Measurements from ENCODE around the gene NCOA3.

Gene NCOA3

DNA sequence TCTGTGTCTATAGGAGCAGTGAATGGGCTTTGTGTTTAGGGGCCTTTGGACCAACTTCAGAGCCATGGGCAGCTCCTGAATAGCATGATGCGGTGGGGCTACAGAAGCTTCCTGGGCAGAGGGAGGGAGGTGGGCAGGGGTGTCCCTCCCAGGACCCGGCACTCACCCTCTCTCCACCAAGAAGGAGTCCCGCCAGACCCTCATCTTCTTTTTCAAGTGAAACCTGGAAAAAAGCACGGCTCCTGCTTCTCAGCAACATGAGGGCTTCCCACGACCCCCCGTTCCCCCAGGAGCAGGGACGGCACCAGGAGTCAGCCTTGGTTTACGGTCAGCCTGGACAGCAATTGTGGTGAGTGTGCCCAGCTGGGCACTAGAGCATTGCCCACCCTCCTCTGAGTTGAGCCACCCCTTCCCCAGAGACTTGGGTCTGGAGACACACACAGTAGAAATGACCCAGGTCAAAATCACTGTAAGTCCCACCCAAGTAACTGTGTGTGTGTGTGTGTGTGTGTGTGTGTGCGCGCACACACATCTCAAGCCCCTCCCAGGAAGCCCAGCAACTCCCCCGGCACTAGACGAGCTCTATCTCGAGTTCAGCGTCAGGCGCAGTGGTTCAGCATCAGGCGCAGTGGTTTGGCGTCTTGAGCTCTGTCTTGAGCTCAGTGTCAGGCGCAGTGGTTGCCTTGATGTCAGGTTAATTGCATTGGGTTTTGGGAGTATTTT lies 175.4 kb downstream of the NCOA3 start:
- TF ChIP-seq, protein P1, sequence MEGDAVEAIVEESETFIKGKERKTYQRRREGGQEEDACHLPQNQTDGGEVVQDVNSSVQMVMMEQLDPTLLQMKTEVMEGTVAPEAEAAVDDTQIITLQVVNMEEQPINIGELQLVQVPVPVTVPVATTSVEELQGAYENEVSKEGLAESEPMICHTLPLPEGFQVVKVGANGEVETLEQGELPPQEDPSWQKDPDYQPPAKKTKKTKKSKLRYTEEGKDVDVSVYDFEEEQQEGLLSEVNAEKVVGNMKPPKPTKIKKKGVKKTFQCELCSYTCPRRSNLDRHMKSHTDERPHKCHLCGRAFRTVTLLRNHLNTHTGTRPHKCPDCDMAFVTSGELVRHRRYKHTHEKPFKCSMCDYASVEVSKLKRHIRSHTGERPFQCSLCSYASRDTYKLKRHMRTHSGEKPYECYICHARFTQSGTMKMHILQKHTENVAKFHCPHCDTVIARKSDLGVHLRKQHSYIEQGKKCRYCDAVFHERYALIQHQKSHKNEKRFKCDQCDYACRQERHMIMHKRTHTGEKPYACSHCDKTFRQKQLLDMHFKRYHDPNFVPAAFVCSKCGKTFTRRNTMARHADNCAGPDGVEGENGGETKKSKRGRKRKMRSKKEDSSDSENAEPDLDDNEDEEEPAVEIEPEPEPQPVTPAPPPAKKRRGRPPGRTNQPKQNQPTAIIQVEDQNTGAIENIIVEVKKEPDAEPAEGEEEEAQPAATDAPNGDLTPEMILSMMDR (IDR thresholded peaks at IDR 0.05; ENCODE audit: extremely low read depth, missing control alignments), result no peak
- DNase-seq (ENCODE audit: low spot score), result no peak

DNA sequence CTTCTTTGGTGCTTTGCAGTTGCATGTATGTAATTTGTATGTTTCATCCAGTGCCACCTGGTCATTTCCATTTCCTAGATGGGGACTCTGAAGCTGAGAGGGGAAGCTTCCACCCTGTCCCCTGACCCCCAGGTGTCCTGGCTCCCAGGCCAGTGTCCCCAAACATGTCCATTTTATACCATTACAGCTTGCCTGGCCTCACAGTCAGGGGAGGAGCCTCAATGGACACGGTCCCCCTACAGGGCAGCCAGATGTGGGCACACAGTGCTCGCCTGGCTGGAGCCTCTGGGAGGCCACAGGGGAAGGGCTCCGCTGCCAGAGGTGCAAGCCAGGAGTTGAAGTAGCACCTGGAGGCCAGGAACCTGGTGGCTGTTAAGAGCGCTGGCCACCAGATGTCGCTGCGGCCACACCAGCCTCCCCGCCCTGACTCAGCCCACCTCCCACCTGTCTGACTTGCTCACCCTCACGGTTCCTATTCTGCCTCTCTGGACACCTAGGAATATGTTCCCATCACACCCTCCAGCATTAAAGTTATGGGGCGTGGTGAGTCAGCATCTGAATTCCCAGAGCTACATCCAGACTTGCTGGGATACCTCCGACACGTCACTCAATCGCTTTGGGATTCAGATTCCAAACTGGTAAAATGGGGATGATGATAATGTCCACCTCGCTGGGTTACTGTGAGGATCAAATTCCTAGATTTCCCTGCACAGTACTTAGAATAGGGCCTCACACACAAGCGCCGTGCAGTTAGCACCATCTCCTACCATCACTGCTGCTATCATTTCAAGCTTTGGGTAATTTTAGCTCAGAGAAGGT lies 176.2 kb downstream of the NCOA3 start:
- DNase-seq (ENCODE audit: low spot score), result peak; percentile 83
- TF ChIP-seq, protein P1 (IDR thresholded peaks at IDR 0.05; ENCODE audit: extremely low read depth, missing control alignments), result peak; percentile 93

DNA sequence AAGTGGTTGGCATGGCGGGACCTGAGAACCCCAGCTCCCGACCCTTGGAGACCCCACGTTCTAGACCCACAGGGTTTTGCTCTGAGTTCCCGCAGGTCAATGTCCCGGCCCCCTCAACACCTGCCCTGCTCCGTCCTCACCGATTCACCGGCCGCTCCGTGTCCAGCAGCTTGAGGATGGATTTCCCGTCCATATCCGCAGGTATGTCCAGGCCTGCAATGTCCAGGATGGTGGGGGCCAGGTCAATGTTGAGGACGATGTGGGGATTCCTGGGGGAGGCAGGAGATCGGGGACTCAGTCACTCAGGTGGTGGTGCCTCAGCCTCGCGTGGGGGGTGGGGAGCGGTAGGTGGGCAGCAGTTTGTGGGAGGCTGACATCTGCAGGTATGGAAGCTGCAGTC lies 176.8 kb downstream of the NCOA3 start:
- no peak for DNase-seq (ENCODE audit: low spot score)

DNA sequence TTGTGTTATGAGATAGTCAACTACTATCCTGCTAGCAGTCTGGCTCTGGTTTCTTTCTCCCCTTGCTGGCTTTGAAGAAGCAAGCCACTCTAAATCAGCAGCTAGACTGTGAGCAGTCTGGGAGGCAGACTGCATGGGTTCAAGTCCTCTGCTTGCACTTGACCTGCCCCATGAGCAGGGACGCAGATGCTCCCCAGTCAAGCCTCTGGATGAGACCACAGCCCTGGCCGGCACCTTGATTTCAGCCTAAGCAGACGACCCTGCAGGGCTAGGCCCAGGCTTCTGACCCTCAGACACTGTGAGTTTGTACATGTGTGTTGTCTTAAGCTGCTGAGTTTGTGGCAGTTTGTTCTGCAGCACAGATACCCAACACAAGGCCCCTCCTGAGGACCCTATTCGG lies 177.8 kb downstream of the NCOA3 start:
- no peak for DNase-seq (ENCODE audit: low spot score)
- TF ChIP-seq, protein P1 (IDR thresholded peaks at IDR 0.05; ENCODE audit: extremely low read depth, missing control alignments), result no peak

More for the DNA sequence above, 176.8 kb downstream of the NCOA3 start:
- TF ChIP-seq, protein P1 (IDR thresholded peaks at IDR 0.05; ENCODE audit: extremely low read depth, missing control alignments), result no peak

DNA sequence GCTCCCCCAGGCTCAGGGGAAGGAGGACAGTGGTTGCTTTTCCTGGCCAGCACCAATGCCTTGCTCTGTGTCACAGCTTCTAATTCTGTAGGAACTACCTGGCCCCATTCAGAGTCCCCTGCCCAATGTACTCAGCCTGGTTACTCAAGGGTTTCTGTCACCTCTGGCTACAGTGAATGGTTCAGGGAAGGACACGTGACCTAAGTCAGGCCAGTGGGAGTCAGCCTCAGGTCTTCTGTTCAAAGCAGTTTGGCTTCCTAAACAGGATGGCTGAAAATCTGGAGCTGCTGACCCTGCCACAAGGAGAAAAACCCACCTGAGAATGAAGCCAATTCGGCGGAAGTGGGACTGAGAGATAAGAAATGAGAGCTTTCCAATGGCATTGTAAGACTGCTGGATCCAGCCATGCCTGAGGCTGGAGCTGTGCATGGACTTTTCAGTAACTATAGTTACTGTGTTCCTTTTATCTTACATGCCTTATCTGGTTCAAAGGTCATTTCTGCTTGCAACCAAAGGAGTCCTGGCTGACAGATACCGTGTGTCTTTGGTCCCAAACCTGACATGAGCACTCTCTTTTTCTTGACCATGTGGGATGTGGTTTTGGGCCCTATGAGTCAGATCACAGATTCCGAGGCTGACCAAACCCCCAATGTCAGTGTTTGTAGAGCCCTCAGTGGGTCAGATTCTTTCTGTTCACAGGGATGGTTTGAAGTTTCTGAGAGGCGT lies 179.3 kb downstream of the NCOA3 start:
- TF ChIP-seq, protein P1 (IDR thresholded peaks at IDR 0.05; ENCODE audit: extremely low read depth, missing control alignments), result no peak
- no peak for DNase-seq (ENCODE audit: low spot score)

DNA sequence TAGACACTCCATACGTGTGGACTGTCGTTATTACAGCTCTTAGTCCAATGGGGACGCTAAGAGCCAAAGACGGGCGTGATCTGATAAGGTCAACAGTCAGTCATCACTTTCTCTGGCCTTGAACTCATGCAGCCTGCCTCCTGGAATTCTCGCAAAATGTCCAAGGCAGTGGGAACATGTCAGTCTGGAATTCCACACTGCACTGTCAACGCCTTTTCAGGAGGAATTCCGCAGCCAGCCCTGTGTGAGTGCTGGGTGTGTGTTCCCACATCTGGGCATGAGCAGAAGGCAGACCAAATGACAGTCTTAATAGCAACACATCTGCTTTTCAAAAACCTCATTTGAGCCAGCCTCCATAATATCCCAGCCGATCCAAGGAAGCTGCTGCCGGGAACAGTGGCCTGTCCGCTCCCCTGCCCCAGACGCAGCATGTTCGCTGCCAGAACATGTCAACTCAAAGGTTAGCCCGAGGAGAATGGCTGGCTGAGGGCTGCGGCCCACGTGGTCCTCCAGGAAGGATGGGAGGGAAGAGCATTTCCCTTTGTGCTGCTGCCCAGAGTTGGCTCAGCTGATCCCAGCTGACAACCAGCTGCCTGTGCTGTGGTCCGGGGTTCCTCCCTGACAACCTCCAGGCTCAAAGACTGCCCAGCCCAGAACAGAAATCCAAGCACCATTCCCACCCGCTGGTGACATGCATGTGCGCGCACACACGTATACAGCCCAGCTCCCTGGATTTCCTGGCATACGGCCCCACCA lies 180.5 kb downstream of the NCOA3 start:
- TF ChIP-seq, protein P1 (IDR thresholded peaks at IDR 0.05; ENCODE audit: extremely low read depth, missing control alignments), result no peak
- no peak for DNase-seq (ENCODE audit: low spot score)

All from GM20000 (cell line).